GM19372 (cell line): ENCODE results near the gene SH2D4B.
A peak's percentile ranks its signal among the peaks of the same experiment; 100 is the strongest.
"Not testable (repeated sequence)": the region's sequence is repeated elsewhere in the genome, so short reads cannot be mapped to it uniquely, and the experiment has no call there.

ENCODE experiments used
- ATAC-seq: cut with Tn5 transposase; IDR thresholded peaks from one replicate; pipeline ENCODE4 v1.9.1; 2021; ENCODE audit warnings: mild to moderate bottlenecking, low read depth, moderate library complexity; ENCODE audit not compliant: unreplicated experiment

SH2D4B gene

GRCh38 chr10:80522756-80523363 is 14.8 kb upstream of the SH2D4B start:
- ATAC-seq, result no peak

DNA sequence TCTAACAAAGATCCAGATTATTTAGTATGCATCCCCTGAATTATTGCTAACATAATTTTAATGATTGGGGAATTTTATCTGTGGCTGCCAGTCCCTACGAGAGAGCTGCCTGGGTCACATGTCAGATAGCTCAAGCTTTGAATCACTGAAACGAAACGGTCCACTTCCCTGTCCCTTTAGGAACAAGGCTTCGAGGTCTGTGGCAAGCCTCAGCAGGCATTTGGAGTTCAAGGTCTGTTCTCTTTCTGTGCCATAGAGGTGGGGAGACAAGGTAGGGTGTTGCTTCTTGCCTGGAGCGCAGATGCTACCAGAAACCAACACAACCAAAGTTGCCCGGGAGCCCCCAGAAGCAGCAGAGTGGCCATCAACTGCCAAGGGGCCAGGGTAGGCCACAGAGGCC is 13.9 kb upstream of the SH2D4B start:
- ATAC-seq, result no peak

DNA sequence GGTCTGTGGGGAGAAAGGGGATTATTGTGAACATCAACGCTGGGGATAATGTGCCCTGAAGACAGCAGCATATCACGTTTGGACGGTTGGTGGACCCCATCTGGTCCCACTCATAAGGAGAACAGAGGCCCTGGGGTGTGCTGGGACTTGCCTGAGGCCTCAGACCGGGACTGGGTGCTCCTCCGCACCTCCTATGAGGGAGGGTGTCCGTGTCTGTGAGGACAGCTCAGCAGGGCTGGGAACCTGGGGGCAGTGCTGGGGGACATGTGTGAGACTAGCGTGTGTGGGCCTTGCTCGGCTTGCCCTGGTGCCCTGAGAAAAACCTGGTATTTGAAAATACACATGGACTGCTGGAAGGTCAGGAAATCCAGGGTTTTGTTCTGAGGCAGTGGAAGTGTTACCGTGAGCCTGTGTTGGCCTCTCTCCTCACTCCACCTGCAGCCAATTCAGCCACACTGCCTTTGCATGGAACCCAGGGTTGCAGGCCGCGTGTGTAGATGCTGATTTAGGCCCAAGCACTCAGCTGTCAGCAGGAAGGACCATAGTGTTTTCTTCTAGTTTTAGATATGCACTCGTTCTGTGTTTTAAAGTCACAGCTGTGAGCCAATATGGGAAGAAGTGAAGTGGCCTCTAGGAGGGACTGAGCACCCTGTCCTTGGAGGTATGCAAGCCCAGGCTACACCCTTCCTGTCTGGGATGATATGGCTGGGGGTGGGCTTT is 13.4 kb upstream of the SH2D4B start:
- no peak for ATAC-seq

- no peak for ATAC-seq
These were observed 11.5 kb upstream of the SH2D4B start for GRCh38 chr10:80526218-80526617.

- ATAC-seq, result no peak
These were observed 11.0 kb upstream of the SH2D4B start for GRCh38 chr10:80526742-80527141.

GRCh38 chr10:80528185-80528700 is 9.5 kb upstream of the SH2D4B start:
- ATAC-seq, result no peak

DNA sequence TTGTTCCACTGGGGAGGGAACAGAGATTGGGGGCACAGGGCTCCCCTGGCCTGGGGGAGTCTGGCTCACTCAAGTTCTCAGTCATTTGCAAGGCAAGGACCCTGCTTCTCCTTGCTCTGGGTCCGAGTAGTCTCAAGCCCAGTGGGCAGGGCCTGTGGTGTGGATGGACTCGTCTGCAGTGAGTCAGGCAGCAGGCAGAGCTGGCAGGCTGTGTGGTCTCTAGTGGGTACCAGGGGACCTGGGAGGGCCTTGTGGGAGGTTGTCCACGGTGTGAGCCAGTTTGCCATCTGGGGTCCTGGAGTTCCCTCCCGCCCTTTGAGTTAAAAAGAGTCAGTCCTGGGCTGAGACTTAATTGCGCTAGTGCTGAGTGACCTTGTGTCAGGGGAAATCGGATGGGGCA is 8.8 kb upstream of the SH2D4B start:
- no peak for ATAC-seq

DNA sequence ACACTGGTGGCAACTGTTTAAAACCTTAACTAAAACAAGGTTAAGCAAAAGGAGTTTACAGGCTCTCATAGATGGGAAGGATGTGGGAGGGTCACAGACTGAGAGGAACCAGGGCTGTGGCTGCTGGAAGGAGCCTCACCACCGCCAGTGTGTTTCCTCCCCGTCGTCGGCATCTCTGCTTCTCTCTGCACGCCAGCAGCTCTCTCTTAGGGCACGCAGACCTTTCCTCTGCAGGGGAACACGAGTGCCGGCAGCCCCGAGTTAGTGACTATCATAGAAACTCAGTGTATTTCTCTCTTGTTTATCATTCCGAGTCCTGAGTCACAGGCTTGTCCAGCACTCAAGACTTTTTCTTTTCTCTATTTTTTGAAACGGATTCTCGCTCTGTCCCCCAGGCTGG is 8.1 kb upstream of the SH2D4B start:
- ATAC-seq, result no peak

DNA sequence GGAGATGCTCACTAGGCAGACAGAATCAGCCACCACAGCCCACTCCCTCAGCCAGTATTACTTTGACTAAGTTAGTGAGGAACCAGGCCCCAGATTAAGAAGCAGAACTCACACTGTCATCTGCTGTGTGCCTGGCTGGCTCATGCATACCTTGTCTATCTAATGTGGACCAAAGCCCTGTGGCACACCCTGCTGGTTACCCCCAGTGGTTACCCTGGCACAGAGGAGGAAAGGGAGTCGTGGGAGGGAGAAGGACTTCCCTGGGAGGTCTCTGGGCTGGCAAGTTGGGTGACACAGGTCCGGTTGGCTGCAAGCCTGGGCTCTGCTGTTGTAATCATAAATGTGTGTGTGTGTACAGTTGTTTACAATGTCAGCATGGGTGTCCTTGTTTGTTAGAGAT is 7.5 kb upstream of the SH2D4B start:
- no peak for ATAC-seq

DNA sequence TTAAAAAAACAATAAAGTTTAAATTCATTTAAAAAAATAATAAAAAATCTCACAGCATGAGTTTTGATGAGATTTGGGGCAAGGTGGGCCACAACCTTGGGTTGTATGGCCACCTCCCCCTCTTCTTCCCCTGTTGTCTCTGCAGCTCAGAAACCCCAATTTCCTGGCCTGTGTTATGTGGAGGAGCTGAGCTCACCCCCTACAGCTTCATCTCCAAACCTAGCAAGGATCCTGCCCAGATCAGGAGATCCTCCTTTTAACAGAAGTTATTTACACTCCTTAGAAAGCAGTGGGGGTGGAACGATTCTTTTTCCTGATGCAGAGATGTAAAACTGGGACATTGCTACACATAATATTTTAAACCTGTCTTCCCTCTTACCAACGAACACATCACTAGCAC is 6.9 kb upstream of the SH2D4B start:
- no peak for ATAC-seq

- ATAC-seq, result no peak
These were observed 5.1 kb upstream of the SH2D4B start for GRCh38 chr10:80532571-80532970.

DNA sequence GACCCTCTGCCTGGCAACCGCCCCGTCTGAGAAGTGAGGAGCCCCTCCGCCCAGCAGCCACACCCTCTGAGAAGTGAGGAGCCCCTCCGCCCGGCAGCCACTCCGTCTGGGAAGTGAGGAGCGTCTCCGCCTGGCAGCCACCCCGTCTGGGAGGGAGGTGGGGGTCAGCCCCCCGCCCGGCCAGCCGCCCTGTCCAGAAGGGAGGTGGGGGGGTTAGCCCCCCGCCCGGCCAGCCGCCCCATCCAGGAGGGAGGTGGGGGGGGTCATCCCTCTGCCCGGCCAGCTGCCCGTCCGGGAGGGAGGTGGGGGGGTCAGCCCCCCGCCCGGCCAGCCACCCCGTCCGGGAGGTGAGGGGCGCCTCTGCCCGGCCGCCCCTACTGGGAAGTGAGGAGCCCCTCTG is 3.6 kb upstream of the SH2D4B start:
- ATAC-seq, result not testable (repeated sequence)

GRCh38 chr10:80534646-80535045 is 3.1 kb upstream of the SH2D4B start:
- ATAC-seq, result not testable (repeated sequence)

GRCh38 chr10:80535671-80536360 is 1.9 kb upstream of the SH2D4B start:
- ATAC-seq, result peak; percentile 89

- ATAC-seq, result no peak
These were observed 1.3 kb upstream of the SH2D4B start for GRCh38 chr10:80536361-80536835.

- no peak for ATAC-seq
These were observed 491 bp upstream of the SH2D4B start for GRCh38 chr10:80537086-80537735.

DNA sequence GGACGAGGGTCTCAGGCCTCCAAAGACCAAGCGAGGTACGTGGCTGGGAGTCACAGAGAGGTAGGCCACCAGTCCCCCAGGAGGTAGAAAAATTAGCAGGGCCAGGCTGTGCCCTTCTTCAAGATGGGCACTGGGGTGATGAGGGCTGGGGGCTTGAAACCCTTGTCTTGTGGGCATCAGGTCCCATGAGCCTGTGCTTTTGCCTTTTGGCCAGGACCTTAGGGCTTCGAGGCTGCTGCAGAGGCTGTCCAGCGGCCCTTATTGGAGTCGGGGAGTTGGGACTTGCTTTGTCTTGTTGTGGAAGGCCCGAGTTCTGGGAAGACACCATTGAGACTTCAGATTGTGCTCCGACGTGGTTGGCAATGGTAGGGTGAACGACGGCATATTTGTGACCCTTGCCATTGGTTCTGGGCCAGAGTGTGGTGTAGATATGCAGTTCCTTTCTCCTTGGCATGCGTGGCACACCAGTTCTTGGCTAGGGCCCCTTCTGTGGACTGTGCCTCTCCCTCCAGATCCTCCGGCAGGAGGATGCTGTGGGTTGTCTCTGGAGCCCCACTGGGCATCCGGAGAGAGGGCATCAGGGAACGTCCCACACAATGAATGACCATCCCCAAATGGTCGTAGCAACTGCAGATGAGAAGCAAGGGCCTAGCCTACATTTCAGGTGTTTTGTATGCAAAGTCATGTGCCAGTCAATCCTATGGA is 931 bp downstream of the SH2D4B start:
- no peak for ATAC-seq

- no peak for ATAC-seq
These were observed 1.8 kb downstream of the SH2D4B start for GRCh38 chr10:80539421-80540031.

DNA sequence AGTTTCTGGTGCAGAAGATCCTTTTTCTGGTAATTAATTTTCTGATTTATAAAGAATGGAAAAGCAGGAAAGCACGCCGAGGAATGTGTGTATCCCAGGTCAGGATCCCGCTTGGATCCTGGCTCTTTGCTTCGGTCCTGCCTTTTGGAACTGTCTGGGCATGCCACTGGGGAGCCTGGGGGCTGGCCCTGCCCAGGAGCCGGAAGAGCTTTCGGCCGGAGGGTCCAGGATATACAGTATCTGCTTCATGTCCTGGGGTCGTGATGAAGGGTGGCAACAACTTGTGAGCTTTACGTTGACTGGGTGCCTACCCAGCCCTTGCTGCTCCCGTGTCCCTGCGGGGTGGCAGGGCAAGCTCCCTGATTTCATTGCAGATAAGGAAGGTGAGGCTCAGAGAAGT is 2.4 kb downstream of the SH2D4B start:
- no peak for ATAC-seq

- ATAC-seq, result no peak
These were observed 2.9 kb downstream of the SH2D4B start for GRCh38 chr10:80540618-80540980.
